Glomerular endothelial cell (primary cell): ENCODE measurements around the gene FMN1. TPM values are rescaled to one million over a fixed set of nuclear protein-coding genes. Genes with fewer than 3 reads are reported as not detected.
A peak's percentile ranks its signal among the peaks of the same experiment; 100 is the strongest.
"Not testable (repeated sequence)": the region's sequence is repeated elsewhere in the genome, so short reads cannot be mapped to it uniquely, and the experiment has no call there.

Experiments
- DNase-seq: peaks from one replicate; pipeline ENCODE4 v3.0.0-alpha.2; 2011; ENCODE audit warnings: low read depth, low spot score; ENCODE audit errors: extremely low read depth
- total RNA-seq: library from RNA; depleted of rRNA; stranded (reverse); fragments of >200 nt; gene quantifications from 2 replicates; pipeline ENCODE4 v1.2.3, GENCODE V29; 2015

The FMN1 gene
- total RNA-seq, 1 donor from 2014 or later = 0.58 TPM

- DNase-seq = no peak
Observed at GRCh38 chr15:33095641-33096040, 98.9 kb downstream of the FMN1 start.

GRCh38 chr15:33094336-33094735 is 100.2 kb downstream of the FMN1 start:
- no peak for DNase-seq

- no peak for DNase-seq
Observed at GRCh38 chr15:33093222-33093621, 101.3 kb downstream of the FMN1 start.

- DNase-seq = no peak
Observed at GRCh38 chr15:33091983-33092693, 102.4 kb downstream of the FMN1 start.

- DNase-seq = no peak
Observed at GRCh38 chr15:33089878-33090757, 104.4 kb downstream of the FMN1 start.

- no peak for DNase-seq
Observed at GRCh38 chr15:33089165-33089877, 105.2 kb downstream of the FMN1 start.

- DNase-seq = peak; percentile 45
Observed at GRCh38 chr15:33086500-33087121, 107.9 kb downstream of the FMN1 start.

- no peak for DNase-seq
Observed at GRCh38 chr15:33084661-33085060, 109.9 kb downstream of the FMN1 start.

- no peak for DNase-seq
Observed at GRCh38 chr15:33083232-33084081, 111.1 kb downstream of the FMN1 start.

GRCh38 chr15:33080006-33080405 is 114.5 kb downstream of the FMN1 start:
- no peak for DNase-seq

GRCh38 chr15:33078607-33079006 is 115.9 kb downstream of the FMN1 start:
- DNase-seq = no peak

- DNase-seq = no peak
Observed at GRCh38 chr15:33076937-33077336, 117.6 kb downstream of the FMN1 start.

GRCh38 chr15:33074942-33075341 is 119.6 kb downstream of the FMN1 start:
- DNase-seq = no peak

GRCh38 chr15:33074212-33074611 is 120.3 kb downstream of the FMN1 start:
- no peak for DNase-seq

- no peak for DNase-seq
Observed at GRCh38 chr15:33071451-33071850, 123.1 kb downstream of the FMN1 start.

GRCh38 chr15:33069903-33070302 is 124.6 kb downstream of the FMN1 start:
- not testable (repeated sequence) for DNase-seq

GRCh38 chr15:33069161-33069560 is 125.4 kb downstream of the FMN1 start:
- DNase-seq = no peak

GRCh38 chr15:33068511-33068990 is 126.0 kb downstream of the FMN1 start:
- DNase-seq = no peak

- DNase-seq = no peak
Observed at GRCh38 chr15:33068007-33068481, 126.5 kb downstream of the FMN1 start.

GRCh38 chr15:33067456-33067855 is 127.1 kb downstream of the FMN1 start:
- DNase-seq = no peak
